Tongue (tissue), 2 donors: ENCODE measurements around the gene NCOA3. TPM values are rescaled to one million over a fixed set of nuclear protein-coding genes. Genes with fewer than 3 reads are reported as not detected.

Source experiments
- DNase-seq: peaks from one replicate; pipeline ENCODE4 v3.0.0-alpha.2; 2015
- total RNA-seq: library from RNA; depleted of rRNA; stranded (reverse); fragments of >200 nt; gene quantifications from one replicate; pipeline ENCODE4 v1.2.3, GENCODE V29; 2014

Gene NCOA3
- total RNA-seq, 1 donor from 2014 or later = 35.8 TPM

DNA sequence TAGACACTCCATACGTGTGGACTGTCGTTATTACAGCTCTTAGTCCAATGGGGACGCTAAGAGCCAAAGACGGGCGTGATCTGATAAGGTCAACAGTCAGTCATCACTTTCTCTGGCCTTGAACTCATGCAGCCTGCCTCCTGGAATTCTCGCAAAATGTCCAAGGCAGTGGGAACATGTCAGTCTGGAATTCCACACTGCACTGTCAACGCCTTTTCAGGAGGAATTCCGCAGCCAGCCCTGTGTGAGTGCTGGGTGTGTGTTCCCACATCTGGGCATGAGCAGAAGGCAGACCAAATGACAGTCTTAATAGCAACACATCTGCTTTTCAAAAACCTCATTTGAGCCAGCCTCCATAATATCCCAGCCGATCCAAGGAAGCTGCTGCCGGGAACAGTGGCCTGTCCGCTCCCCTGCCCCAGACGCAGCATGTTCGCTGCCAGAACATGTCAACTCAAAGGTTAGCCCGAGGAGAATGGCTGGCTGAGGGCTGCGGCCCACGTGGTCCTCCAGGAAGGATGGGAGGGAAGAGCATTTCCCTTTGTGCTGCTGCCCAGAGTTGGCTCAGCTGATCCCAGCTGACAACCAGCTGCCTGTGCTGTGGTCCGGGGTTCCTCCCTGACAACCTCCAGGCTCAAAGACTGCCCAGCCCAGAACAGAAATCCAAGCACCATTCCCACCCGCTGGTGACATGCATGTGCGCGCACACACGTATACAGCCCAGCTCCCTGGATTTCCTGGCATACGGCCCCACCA is 180.5 kb downstream of the NCOA3 start:
- DNase-seq = peak; percentile 94

GRCh38 chr20:47682916-47683315 is 181.2 kb downstream of the NCOA3 start:
- DNase-seq = no peak

DNA sequence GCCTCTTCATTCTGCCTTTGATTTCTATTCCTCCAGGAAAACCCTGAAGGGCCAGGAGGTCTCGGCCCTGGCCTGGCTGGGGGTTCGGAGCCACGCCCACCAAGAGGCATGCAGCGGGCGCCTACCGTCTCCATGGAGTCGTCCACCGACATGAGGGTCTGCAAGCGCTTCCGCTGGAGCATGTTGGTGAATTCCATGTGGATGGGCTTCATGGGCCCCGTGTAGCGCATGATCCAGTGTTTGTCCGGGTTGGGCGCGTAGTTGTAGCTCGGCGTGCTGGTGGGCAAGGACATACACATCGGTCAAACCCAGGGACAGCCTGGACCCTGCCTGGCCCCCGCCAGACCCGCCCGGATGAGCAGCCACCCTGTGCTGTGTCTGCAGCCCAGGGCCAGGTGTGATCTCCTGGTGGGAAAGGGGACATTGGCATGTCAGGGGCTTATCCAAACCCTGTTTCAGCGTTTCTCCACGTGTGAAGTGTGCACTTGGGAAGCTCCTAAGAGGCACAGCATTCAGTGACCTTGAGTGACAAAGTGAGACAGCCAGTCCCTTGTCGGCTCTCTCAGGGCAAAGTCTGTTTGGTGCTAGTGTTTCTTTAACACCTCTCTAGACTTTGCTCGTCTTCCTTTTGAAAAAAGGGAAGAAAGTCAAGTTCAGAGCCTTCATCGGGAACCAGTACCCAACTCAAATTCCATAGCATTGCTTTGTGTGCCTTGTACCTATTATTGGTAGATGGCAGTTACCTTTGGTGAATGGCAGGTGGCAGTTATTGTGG is 182.8 kb downstream of the NCOA3 start:
- DNase-seq = no peak

DNA sequence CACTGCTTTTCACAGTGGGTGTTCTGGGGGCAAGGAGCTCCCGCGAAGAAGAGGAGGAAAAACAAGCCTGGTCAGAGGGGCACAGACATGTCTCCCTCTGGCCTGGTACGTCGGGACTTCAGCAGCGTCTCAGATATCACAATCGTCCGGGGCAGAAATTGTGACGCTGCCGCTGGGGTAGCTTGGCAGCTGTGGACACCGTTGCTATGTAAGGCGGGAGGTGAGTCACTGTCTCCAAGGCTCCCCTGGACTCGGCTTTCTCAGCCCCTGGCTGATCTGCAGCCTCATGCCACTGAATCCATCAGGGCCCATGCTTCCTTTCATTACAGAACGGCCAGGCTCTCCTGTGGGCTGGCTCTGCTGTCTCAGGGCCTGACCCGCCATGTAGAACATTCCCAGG is 184.9 kb downstream of the NCOA3 start:
- DNase-seq = peak; percentile 82

DNA sequence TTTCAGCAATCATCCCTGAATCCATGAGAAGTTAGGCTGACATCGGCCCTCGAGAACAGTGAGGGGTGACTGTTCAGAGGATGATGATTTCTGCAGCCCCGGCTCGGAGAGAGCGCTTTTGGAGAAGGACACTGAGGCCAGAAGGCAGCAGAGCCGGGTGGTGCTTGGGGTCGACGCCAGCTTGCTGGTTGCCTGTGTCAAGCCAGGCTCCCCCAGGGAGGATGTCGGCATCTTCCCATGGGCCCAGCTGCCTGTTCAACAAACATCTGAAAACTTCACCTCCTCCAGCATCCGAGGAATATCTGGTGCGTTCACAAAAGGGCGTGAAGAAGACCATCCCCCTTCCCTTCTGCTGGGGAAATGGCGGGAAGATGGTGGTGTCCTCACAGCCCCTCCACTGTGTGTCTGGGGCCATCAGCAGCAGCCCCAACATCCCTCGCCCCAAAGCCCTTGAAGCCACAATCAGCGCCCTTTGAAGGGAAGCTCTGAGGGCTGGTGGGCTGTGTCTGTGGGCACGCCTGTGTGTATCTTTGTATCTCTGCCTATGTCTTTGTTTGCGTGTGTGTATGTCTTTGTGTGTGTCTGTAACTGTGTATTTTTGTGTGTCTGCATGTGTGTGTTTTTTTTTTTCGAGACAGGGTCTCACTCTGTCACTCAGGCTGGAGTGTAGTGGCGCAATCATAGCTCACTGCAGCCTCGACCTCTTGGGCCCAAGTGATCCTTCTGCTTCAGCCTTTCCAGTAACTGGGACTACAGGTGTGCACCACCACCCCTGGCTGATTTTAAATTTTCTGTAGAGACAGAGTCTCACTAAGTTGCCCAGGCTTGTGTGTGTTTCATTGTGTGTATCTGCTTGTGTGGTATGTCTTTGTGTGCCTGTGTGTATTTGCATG is 185.7 kb downstream of the NCOA3 start:
- no peak for DNase-seq

- no peak for DNase-seq
Observed at GRCh38 chr20:47688385-47689381, 187.0 kb downstream of the NCOA3 start.

DNA sequence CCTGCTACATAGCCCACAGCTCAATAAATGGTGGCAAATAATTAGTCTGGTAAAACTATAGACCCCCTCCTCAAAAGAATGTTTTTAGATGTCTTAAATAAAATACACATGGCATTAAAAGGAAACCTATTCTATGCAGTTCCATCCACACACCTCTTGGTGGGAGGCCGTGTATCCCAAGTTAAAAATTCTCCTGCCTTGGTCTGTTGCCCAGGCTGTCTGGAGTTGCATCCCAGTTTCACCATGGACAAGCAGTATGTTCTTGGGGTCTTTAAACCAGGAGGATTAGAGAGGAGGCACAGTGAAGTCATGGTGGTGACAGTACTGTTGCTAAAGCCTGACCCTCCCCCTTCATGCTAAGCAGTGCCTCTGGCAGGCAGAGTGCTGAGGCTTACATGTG is 188.0 kb downstream of the NCOA3 start:
- no peak for DNase-seq

DNA sequence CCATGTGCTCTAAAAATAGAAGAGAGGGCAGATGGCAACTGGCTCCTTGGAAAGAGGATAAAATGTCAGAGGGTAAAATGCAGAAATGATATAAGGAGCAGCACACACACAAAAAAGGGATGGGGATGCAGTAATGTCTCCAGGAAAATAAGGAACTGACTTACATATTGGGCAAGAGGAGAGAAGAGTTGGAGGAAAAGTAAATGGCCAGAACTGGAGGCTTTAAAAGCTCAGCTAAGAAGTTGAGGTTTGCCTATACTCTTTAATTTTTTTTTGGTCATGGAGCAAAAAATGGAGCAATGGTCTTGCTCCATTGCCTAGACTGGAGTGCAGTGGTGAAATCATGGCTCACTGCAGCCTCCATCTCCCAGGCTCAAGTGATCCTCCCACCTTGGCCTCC is 189.9 kb downstream of the NCOA3 start:
- no peak for DNase-seq

DNA sequence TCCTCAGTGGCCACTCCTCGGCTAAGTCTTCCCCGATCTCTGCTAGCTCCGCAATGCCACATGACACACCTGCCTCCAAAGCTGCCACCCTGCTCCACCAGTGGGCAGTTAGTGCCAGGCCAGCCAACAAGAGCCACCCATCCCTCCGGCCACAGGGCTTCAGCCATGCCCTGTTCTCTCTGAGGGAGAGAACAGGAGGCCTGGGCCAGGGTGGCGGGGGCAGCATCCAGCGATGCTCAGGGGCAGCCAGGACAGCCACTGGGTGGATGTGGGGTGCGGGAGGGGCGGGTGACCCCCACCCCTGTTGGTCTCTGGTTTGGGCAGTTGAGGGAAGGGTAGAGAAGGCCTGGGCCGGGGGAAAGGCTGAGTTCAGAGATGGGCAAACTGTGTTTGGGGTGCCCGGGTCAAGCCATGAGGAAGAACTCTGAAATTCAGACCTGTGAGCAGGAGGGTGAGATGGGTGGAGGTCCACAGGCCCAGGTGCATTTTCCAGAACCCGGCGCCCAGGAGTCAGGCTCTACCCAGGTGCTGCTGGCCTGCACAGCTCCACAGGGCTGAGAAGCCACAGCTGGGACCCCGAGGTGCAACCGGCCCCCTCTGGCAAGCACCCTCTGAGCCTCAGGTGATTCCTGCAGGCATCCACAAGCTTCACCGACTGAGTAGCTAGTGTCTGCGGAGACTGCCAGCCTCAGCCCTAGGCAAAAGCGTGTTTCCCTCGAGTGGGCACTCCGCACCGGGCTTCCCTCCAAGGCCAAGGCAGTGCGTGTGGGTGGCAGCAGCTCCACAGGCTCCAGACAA is 192.5 kb downstream of the NCOA3 start:
- no peak for DNase-seq

GRCh38 chr20:47696856-47697255 is 195.2 kb downstream of the NCOA3 start:
- DNase-seq = no peak

GRCh38 chr20:47698142-47698541 is 196.5 kb downstream of the NCOA3 start:
- DNase-seq = no peak

DNA sequence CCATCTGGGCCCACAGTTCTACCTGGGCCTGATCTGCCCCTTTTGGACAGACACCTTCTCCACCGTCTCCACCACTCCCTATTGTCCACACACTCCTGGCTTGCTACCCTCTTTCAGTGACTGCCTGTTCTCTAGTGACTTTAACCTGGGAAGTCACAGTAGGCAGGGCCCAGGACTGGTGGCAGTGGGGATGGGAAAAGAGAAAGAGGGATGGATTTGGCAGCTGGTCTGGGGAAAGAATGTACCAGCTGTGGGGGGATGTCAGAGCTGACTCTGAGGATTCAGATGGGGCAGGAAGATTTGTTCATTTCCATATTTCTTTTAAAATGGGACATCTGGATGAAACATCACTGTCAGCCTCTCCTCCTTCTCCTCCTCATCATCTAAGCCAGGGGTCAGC is 198.1 kb downstream of the NCOA3 start:
- peak; percentile 78 for DNase-seq

GRCh38 chr20:47700327-47700726 is 198.6 kb downstream of the NCOA3 start:
- DNase-seq = no peak

DNA sequence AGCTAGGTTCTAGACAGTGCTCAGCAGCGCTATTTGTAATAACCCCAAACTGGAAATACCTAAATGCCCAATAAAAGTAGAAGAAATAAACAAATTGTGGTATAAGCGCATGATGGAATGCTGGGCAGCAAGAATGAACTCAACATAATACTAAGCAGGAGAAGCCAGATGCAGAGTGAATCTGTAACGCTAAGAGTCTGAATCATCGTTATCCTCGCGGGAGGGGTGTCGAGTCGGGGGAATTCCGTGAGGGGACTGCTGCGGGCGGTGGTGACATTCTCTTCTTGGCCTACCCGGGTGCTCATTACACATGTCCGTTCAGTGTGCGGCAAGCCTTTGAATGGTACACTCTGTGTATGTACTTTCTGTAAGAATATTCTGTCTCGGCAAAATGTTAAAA is 199.9 kb downstream of the NCOA3 start:
- no peak for DNase-seq

DNA sequence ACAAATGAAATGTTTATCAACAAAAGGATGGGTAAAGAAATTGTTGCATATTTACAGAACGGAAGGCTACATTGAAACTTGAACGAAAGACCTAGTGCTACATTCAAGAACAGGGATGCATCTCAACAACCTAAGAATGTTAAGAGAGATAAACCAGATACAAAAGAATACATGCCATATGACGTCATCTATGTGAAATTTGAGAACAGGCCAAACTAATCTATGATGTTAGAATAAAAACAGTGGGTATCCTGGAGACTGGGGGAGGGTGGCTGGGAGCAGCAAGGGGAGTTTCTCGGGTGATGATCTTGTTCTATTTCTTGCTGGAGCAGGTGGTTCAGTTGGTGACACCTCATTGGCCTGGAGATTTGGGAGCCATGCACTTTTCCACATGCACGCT is 202.1 kb downstream of the NCOA3 start:
- DNase-seq = peak; percentile 38

DNA sequence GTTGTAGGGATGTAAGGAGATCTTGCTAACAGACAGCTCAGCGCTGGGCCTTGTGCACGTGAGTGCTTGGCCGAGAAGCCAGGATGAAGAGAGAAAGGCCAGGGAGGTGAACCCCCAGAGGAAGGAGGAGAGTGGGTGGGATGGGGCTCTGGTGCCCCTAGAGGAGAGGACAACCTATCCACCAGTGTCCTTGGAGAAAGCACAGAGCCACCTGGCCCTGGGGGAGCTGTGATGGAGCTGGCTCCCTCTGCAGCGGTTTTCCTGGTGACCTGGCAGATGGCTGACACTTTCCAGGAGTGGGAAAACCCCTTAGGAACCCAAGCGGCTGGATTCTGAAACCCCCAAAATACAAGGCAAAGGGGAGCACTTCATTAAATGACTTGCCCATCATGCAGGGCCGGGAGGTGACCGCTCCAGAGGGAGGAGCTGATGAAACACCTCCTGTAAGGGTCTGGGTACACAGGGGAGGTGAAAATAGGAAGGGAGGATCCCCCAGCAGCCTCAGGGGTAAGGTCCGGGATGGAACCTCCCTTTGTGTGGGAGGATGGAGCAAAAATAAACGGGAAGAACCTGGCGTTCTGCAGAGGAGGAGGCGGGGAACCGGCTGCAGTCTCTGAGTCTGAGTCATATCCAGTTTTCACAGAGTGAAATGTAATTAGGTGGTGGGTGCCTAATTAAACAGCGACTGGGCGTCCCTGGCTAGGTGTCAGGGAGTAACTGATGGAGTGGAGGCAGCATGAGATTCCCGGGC is 203.2 kb downstream of the NCOA3 start:
- no peak for DNase-seq

- DNase-seq = no peak
Observed at GRCh38 chr20:47705497-47705856, 203.8 kb downstream of the NCOA3 start.

- DNase-seq = no peak
Observed at GRCh38 chr20:47706345-47706744, 204.7 kb downstream of the NCOA3 start.
